GM11168 (cell line): Measurements from ENCODE around the gene FLNA.

ENCODE experiments used
- in situ Hi-C: fragments of 300-500 bp; cut with MboI; formaldehyde crosslinking; loops from one replicate; pipeline ENCODE4 v1.12.0; 2022; ENCODE audit warnings: low sequenced_read_pairs; ENCODE audit not compliant: unreplicated experiment

FLNA gene

GRCh38 chrX:154317391-154317995 is 56.9 kb downstream of the FLNA start:
- in situ Hi-C loops = loop anchor here (25.0 kb wide), 1 partner anchor 105 kb away; the partner anchor contains the start of gene OPN1MW2

- in situ Hi-C loops = loop anchor here (25.0 kb wide), 1 partner anchor 103 kb away; the partner anchor contains the start of gene OPN1MW2
Measured at GRCh38 chrX:154315416-154315815, 59.0 kb downstream of the FLNA start.

GRCh38 chrX:154313147-154313546 is 61.3 kb downstream of the FLNA start:
- in situ Hi-C loops = loop anchor here (25.0 kb wide), 1 partner anchor 101 kb away; the partner anchor contains the start of gene OPN1MW2

- in situ Hi-C loops = loop anchor here (25.0 kb wide), 1 partner anchor 100 kb away; the partner anchor contains the start of gene OPN1MW2
Measured at GRCh38 chrX:154312116-154312515, 62.3 kb downstream of the FLNA start.

GRCh38 chrX:154310616-154311536 is 63.6 kb downstream of the FLNA start:
- in situ Hi-C loops = loop anchor here (25.0 kb wide), 1 partner anchor 99 kb away; the partner anchor contains the start of gene OPN1MW2

GRCh38 chrX:154309041-154309775 is 65.2 kb downstream of the FLNA start:
- in situ Hi-C loops = loop anchor here (25.0 kb wide), 1 partner anchor 97 kb away; the partner anchor contains the start of gene OPN1MW2

- in situ Hi-C loops = loop anchor here (25.0 kb wide), 1 partner anchor 96 kb away; the partner anchor contains the start of gene OPN1MW2
Measured at GRCh38 chrX:154308108-154308946, 66.1 kb downstream of the FLNA start.

- in situ Hi-C loops = loop anchor here (25.0 kb wide), 1 partner anchor 95 kb away; the partner anchor contains the start of gene OPN1MW2
Measured at GRCh38 chrX:154307202-154307601, 67.2 kb downstream of the FLNA start.

- in situ Hi-C loops = loop anchor here (25.0 kb wide), 1 partner anchor 93 kb away; the partner anchor contains the start of gene OPN1MW2
Measured at GRCh38 chrX:154305541-154306205, 68.8 kb downstream of the FLNA start.

- in situ Hi-C loops = loop anchor here (25.0 kb wide), 1 partner anchor 93 kb away; the partner anchor contains the start of gene OPN1MW2
Measured at GRCh38 chrX:154304846-154305245, 69.6 kb downstream of the FLNA start.

GRCh38 chrX:154303476-154303875 is 71.0 kb downstream of the FLNA start:
- in situ Hi-C loops = loop anchor here (25.0 kb wide), 1 partner anchor 91 kb away; the partner anchor contains the start of gene OPN1MW2

GRCh38 chrX:154302998-154303397 is 71.4 kb downstream of the FLNA start:
- in situ Hi-C loops = loop anchor here (25.0 kb wide), 1 partner anchor 91 kb away; the partner anchor contains the start of gene OPN1MW2

- in situ Hi-C loops = loop anchor here (25.0 kb wide), 1 partner anchor 89 kb away; the partner anchor contains the start of gene OPN1MW2
Measured at GRCh38 chrX:154300816-154301215, 73.6 kb downstream of the FLNA start.
